Activated CD4-positive, alpha-beta T cell treated with anti-CD3 and anti-CD28 coated beads, Interleukin-2, amount 10 ng/mL, durations not matched to agents 24 days and 14 days (primary cell): ENCODE measurements around the gene FER. TPM values are rescaled to one million over a fixed set of nuclear protein-coding genes. Genes with fewer than 3 reads are reported as not detected.

Experiments
- DNase-seq: peaks from one replicate; pipeline ENCODE4 v3.0.0; 2022
- H3K27ac Mint-ChIP-seq: one replicate; pipeline ENCODE4 v1.8.0; 2022; ENCODE audit warnings: mild to moderate bottlenecking, mixed read lengths
- H3K27me3 Mint-ChIP-seq: one replicate; pipeline ENCODE4 v1.8.0; 2022; ENCODE audit warnings: mixed read lengths
- H3K36me3 Mint-ChIP-seq: one replicate; pipeline ENCODE4 v1.8.0; 2022; ENCODE audit warnings: low read depth, mild to moderate bottlenecking, mixed read lengths
- H3K4me1 Mint-ChIP-seq: one replicate; pipeline ENCODE4 v1.8.0; 2021; ENCODE audit warnings: mixed read lengths
- H3K4me3 Mint-ChIP-seq: one replicate; pipeline ENCODE4 v1.8.0; 2022; ENCODE audit warnings: mild to moderate bottlenecking, moderate library complexity, mixed read lengths
- H3K9me3 Mint-ChIP-seq: one replicate; pipeline ENCODE4 v1.8.0; 2021; ENCODE audit warnings: mixed read lengths
- intact Hi-C: fragments of 100-400 bp; cut with micrococcal nuclease; formaldehyde crosslinking; loops from one replicate; pipeline ENCODE4 v1.15.1; 2023
- total RNA-seq: library from RNA; stranded (reverse); gene quantifications from 2 replicates; pipeline ENCODE4 v1.2.3, GENCODE V29; 2022

FER gene
- total RNA-seq, 1 donor from 2014 or later = 3.5 TPM

DNA sequence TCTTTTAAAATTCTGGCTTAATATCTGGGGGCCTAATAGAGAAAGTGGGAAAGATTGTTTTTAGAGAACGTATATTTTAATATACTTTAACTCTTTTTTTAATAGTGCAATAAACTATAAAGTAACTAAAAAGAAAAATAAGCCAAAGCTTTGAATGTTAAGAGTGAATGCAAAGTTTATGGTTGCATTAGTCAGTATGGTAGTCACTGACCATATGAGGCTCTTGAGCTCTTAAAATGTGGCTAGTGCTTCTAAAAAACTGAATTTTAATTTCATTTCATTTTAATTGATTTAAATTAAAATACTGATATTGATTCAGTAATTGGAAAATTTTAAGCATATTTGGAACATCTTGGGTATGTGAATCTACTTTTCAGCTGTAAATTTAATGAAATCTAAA, 351.4 kb downstream of the FER start:
- no peaks in the 10 kb centered on the region for H3K9me3 Mint-ChIP-seq
- H3K27me3 Mint-ChIP-seq = no peaks in the 10 kb centered on the region
- no peaks in the 10 kb centered on the region for H3K36me3 Mint-ChIP-seq
- H3K4me3 Mint-ChIP-seq = no peak overlapping the region
- no peaks in the 10 kb centered on the region for H3K4me1 Mint-ChIP-seq
- DNase-seq = no peak
- no peak overlapping the region for H3K27ac Mint-ChIP-seq
- intact Hi-C loops = no loop called here

DNA sequence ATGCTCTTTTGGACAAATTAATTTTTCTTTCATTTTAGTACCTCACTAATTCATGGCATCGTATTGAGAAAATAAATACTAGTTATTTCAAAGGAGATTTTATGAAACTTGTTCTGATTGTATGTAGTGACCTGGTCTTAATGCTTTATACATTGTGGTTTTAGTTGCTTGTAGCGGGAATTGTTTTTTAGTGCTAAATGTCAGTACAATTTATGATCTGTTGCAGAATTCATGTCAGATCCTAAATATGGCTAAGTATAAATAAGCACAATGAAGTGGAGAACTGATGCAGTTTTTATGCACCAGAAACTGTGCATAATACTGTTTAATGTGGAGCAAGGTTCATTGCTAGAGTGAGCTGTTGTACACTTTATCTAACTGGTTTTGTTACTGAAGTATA, 353.3 kb downstream of the FER start:
- Mint-ChIP-seq H3K4me1 (no peaks in the 10 kb centered on the region), H3K36me3 (no peaks in the 10 kb centered on the region), H3K27ac (no peak overlapping the region), H3K27me3 (no peaks in the 10 kb centered on the region), H3K9me3 (no peaks in the 10 kb centered on the region), H3K4me3 (no peak overlapping the region)
- DNase-seq = no peak
- intact Hi-C loops = no loop called here

DNA sequence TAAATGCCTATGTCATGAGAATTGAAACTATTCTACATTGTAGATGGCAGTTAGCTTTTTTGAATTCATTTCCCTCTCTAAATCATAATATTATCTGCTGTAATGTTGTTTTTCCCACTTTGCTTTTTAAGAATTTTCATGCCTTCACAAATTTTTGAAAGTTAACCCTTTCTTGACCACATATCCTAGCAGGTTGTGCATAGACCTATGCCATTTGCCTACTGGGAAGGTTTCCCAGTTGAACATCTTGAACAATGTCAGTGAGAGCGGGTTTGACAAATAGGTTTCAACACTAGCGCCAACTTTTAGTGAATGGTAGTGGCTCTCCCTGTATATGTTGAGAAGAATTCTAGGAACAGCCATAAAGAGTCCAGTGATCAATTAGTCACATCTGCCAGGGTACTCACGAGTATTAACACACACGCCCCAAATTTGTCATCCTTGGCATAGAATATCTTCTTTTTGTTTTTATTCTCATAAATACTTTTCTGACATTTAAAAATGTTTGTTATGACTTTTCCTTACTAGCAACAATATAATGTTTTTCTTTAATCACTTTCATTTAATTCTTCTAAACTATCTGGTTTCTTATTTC, 354.5 kb downstream of the FER start:
- H3K9me3 Mint-ChIP-seq = no peaks in the 10 kb centered on the region
- H3K27ac Mint-ChIP-seq = no peak overlapping the region
- DNase-seq = no peak
- no peaks in the 10 kb centered on the region for H3K36me3 Mint-ChIP-seq
- no peaks in the 10 kb centered on the region for H3K27me3 Mint-ChIP-seq
- H3K4me1 Mint-ChIP-seq = no peaks in the 10 kb centered on the region
- H3K4me3 Mint-ChIP-seq = no peak overlapping the region
- intact Hi-C loops = no loop called here

DNA sequence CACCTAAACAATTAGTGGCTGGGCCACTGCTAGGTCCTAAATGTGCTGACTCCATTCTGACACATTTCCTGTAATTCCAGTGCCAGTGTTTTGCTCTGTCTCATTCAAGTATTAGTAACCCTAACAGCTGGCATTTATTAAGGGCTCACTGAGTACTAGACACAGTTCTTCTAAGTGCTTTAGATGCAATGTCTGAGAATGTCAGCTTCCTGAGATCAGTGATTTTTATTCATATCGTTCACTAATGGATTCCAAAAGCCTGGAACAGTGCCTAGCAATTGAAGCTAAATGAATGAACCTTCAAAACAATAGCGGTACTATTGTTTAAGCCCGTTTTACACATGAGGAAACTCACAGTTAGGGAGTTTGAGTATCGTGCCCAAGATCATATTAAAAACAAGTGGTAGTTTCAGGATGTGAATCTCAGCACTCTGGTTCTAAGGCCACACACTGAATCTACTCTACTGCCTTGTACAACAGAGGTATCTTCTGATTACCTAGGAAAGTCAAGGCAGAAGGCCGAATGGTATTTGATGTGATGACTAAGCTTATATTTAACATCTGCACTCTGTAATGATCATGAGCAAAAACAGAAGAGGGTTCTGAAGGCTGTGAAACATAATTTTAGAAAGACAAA, 358.1 kb downstream of the FER start:
- DNase-seq = no peak
- intact Hi-C loops = no loop called here
- Mint-ChIP-seq H3K36me3 (no peaks in the 10 kb centered on the region), H3K27me3 (no peaks in the 10 kb centered on the region), H3K27ac (no peak overlapping the region), H3K9me3 (peaks cover 3% of the 10 kb centered on the region), H3K4me3 (no peak overlapping the region), H3K4me1 (no peaks in the 10 kb centered on the region)

DNA sequence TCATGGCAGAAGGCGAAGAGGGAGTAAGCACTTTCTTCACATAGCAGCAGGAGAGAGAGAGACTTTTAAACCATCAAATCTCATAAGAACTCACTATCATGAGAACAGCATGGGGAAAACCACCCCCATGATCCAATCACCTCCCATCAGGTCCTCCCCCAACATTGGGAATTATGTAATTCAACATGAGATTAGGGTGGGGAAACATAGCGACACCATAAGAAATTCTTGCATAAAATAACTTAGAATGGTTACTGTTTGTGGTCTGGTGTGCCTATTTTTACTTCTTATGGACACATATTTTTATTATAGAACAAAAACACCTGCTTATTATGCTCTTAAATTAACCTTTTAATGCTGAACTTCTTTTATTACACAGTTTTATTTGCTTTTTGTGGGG, 364.0 kb downstream of the FER start:
- Mint-ChIP-seq H3K4me3 (no peak overlapping the region), H3K36me3 (no peaks in the 10 kb centered on the region), H3K4me1 (no peaks in the 10 kb centered on the region), H3K27ac (no peak overlapping the region), H3K27me3 (no peaks in the 10 kb centered on the region), H3K9me3 (peaks cover 3% of the 10 kb centered on the region)
- intact Hi-C loops = no loop called here
- no peak for DNase-seq

DNA sequence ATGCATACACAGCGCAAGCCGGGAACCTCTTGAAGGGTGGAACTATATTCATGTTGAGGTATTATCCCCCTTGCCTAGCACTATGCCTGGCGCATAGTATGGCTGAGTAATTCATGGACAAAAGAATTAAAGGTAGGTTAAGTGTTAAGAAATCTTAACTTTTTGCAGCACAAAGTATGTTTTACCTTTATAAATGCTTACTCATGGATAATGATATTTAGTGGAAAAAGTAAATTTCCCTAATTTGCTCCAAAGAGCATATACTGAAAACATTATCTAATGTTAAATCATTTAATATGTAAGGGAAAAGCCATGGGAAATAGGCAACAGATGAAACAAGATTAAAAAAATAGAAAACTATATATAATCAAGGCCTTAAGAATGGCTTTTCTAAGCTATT, 365.9 kb downstream of the FER start:
- H3K4me3 Mint-ChIP-seq = no peak overlapping the region
- H3K27me3 Mint-ChIP-seq = no peaks in the 10 kb centered on the region
- intact Hi-C loops = no loop called here
- H3K4me1 Mint-ChIP-seq = no peaks in the 10 kb centered on the region
- H3K36me3 Mint-ChIP-seq = no peaks in the 10 kb centered on the region
- peaks cover 3% of the 10 kb centered on the region for H3K9me3 Mint-ChIP-seq
- H3K27ac Mint-ChIP-seq = no peak overlapping the region
- DNase-seq = no peak

DNA sequence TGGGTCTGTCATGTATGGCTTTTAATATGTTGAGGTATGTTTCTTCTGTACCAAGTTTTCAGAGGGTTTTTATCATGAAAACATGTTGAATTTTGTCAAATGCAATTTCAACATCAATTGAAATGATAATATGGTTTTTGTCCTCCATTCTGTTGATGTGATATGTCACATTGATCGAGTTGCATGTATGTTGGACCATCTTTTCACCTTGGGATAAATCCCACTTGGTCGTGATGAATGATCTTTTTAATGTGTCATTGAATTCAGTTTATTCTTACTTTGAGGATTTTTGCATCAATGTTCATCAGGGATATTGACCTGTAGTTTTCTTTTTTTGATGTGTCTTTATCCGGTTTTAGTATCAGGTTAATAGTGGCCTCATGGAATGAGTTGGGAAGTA, 373.5 kb downstream of the FER start:
- peaks cover 7% of the 10 kb centered on the region for H3K9me3 Mint-ChIP-seq
- H3K36me3 Mint-ChIP-seq = no peaks in the 10 kb centered on the region
- H3K4me1 Mint-ChIP-seq = no peaks in the 10 kb centered on the region
- intact Hi-C loops = no loop called here
- no peak overlapping the region for H3K4me3 Mint-ChIP-seq
- no peaks in the 10 kb centered on the region for H3K27me3 Mint-ChIP-seq
- no peak overlapping the region for H3K27ac Mint-ChIP-seq
- no peak for DNase-seq

DNA sequence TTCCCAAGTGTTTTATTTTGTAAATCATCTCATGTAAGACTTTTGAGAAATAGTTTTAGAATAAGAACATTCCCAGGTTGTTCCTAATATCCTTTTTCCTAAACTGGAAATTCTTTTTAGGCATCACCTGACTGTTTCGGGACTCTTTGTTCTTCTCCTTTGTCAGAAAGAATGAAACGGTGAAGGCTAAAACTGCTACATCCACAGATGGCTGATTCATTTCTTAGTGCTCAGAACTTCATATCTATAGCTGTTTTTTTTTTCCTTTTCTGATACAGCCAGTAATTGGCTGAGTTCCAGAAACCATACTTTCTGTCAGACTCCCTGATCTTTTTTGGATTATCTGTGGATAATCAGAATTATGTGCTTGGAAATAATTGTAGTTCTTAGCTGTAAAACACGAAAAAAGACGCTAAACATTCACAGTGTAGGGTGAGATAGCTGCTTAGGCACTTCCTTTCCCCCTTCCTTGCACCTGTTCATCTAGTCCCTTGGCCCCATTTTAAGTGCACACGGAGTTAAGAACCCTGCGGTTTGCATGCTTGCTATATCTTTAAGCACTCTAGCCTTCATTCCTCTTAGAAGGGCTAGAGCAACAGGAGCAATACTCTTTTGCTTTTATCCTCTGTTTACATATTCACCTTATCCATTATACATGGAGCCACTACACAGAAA, 378.2 kb downstream of the FER start:
- no peaks in the 10 kb centered on the region for H3K4me1 Mint-ChIP-seq
- H3K4me3 Mint-ChIP-seq = no peak overlapping the region
- intact Hi-C loops = no loop called here
- no peak overlapping the region for H3K27ac Mint-ChIP-seq
- H3K27me3 Mint-ChIP-seq = no peaks in the 10 kb centered on the region
- H3K36me3 Mint-ChIP-seq = no peaks in the 10 kb centered on the region
- H3K9me3 Mint-ChIP-seq = peaks cover 5% of the 10 kb centered on the region
- no peak for DNase-seq

DNA sequence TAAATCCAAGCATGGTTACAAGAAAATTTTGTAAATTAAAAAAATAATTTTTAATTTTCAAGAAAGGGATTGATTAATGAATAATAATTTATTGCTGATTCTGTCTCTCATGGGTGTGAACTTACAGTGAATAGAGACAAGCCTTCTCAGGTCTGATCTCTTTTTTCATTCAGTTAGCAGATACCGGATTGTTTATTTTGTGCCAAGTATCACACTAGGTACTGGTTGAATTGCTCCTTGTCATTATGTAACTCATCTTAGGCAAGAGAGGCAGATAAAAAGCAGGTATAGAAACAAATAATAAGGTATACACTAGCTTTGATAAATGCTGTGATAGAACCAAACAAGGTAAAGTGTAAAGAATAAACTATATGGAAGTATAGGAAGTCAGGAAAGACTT, 378.8 kb downstream of the FER start:
- H3K36me3 Mint-ChIP-seq = no peaks in the 10 kb centered on the region
- no peak for DNase-seq
- no peaks in the 10 kb centered on the region for H3K4me1 Mint-ChIP-seq
- no peak overlapping the region for H3K27ac Mint-ChIP-seq
- H3K27me3 Mint-ChIP-seq = no peaks in the 10 kb centered on the region
- no peak overlapping the region for H3K4me3 Mint-ChIP-seq
- intact Hi-C loops = no loop called here
- no peaks in the 10 kb centered on the region for H3K9me3 Mint-ChIP-seq

DNA sequence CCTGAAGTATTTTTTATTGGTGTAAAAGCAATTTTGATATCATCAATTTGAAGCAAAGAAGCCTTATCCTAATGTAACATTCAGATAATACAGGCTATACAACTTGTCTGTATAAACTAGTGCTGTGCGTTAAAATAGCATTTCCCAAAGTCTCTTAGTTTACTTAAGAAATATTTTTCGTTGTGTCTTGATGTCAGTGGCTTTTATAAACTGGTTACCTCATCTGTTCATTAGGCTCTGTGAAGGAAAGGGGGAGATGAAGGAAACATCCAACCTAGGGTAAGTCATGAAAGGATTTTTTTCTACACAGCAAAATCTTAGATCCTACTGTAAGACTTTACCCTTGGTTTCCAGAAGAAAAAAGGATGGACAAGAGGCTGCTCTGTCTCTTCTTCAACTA, 389.2 kb downstream of the FER start:
- no peaks in the 10 kb centered on the region for H3K4me1 Mint-ChIP-seq
- H3K4me3 Mint-ChIP-seq = no peak overlapping the region
- H3K36me3 Mint-ChIP-seq = no peaks in the 10 kb centered on the region
- no peaks in the 10 kb centered on the region for H3K9me3 Mint-ChIP-seq
- DNase-seq = no peak
- no peak overlapping the region for H3K27ac Mint-ChIP-seq
- H3K27me3 Mint-ChIP-seq = no peaks in the 10 kb centered on the region
- intact Hi-C loops = no loop called here

DNA sequence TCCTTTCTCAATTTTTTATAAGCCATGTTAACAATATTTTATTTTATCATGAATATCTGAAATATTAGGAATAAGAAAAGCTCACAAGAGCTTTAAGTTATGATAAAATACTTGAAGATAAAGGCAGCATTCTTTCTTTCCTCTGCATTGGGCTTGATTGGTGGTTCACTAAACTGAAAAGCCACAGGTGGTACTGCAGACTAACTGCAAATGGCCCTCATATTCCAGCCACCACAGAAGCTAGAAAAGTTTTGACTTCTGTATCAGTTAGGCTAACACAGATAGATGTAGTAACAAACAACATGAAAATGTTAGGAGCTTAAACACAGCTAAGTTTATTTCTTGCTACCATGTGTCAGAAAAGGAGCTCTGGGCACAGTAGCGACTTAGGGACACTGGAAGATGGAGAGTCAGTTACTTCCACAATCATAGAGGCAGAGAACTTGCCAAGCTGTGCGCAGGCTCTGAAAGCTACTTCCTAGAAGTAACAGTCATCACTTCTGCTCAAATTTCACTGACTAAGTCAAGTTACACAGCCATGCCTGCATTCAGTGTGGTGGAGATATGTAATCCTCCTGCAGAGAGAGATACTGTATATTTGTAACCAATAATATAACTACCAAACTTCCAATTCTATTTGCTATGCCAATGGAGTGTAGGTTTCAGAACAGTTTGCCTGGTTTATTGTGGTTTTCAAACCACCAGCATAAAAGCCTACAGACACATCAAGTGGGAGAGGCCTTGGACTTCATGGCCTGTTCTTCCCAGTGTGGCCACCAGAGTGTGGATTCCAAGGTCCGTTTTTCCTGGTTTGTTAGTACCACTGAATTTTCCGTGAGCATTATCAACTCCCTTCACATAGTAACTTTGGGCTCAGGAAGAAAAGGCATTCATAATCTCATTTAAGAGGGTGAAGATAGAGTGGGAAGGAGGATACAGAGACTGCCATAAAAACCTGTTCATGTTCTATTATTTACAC, 393.8 kb downstream of the FER start:
- Mint-ChIP-seq H3K4me3 (no peak overlapping the region), H3K9me3 (no peaks in the 10 kb centered on the region), H3K4me1 (no peaks in the 10 kb centered on the region), H3K27ac (no peak overlapping the region), H3K36me3 (no peaks in the 10 kb centered on the region), H3K27me3 (no peaks in the 10 kb centered on the region)
- DNase-seq = no peak
- intact Hi-C loops = no loop called here

DNA sequence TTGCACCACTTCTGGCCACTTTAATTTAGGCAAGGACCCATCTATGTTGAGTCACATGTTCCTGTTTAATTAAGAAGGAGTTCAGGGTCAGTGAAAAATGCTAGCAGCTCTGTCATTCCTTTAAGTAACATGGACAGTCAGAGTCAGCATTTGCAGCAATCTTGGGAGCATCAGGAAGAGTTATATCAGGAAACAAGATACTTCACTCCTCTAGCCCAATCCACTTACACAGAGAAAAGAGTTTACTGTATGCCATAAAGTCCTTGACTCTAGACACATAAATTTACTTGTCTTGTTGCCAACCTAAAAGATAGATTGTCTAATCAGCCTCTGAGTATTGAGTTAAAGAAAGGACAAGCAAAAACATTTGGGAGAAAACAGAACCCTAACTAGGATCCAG, 395.3 kb downstream of the FER start:
- no peak overlapping the region for H3K27ac Mint-ChIP-seq
- no peaks in the 10 kb centered on the region for H3K4me1 Mint-ChIP-seq
- no peak for DNase-seq
- H3K9me3 Mint-ChIP-seq = no peaks in the 10 kb centered on the region
- H3K27me3 Mint-ChIP-seq = no peaks in the 10 kb centered on the region
- no peaks in the 10 kb centered on the region for H3K36me3 Mint-ChIP-seq
- intact Hi-C loops = no loop called here
- H3K4me3 Mint-ChIP-seq = no peak overlapping the region

DNA sequence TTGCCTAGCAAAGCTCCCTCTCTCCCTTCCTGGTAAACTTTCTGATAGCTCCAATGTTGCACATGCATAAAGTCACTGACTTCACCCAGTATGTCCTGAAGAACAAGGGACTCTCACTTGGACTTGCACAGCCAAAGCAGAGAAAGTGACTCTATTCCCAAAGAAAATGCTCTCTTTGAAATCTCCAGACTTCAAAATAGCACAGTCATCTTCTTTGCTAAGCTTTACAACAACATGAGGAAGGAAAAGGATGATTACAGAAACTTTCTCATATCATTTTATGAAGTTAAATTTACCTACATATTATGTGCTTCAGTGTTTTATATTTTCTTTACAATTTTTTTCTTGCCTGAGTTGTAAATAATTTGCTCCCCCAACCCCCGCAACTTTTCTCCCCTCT, 397.4 kb downstream of the FER start:
- Mint-ChIP-seq H3K9me3 (no peaks in the 10 kb centered on the region), H3K4me1 (no peaks in the 10 kb centered on the region), H3K36me3 (no peaks in the 10 kb centered on the region), H3K4me3 (no peak overlapping the region), H3K27ac (no peak overlapping the region), H3K27me3 (no peaks in the 10 kb centered on the region)
- intact Hi-C loops = no loop called here
- DNase-seq = no peak

DNA sequence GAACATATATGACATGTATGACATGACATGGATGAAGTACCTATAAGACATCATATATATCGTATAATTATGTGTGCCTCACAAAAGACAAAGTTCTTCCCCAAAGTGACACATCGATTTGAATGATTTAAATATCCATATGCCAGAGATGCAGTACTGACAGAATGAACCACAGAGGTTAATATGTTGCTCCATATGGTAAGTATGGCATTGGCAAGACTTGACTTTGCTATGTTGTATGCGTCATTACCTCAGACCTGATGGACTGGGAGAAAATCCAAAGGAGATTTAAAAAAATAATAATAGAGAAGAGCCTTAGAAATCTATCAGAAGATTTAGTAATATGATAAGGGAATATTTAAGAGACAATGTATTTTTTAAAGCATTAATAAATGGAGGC, 398.9 kb downstream of the FER start:
- H3K4me1 Mint-ChIP-seq = no peaks in the 10 kb centered on the region
- H3K36me3 Mint-ChIP-seq = no peaks in the 10 kb centered on the region
- no peak overlapping the region for H3K27ac Mint-ChIP-seq
- H3K27me3 Mint-ChIP-seq = no peaks in the 10 kb centered on the region
- intact Hi-C loops = no loop called here
- no peaks in the 10 kb centered on the region for H3K9me3 Mint-ChIP-seq
- no peak overlapping the region for H3K4me3 Mint-ChIP-seq
- no peak for DNase-seq
